Stomach (tissue), 9 donors: Measurements from ENCODE around the gene MAGI2. TPM values are rescaled to one million over a fixed set of nuclear protein-coding genes. Genes with fewer than 3 reads are reported as not detected.

Source experiments
- DNase-seq, 2 donors: peaks; one replicate each; pipeline versions ENCODE4 v3.0.0 to v3.0.0-alpha.2; 2013 to 2019
- H3K27ac ChIP-seq, 5 donors: fragments of 200-600 bp in 4 of 5; sonication (generic) in 4 of 5; one replicate each; pipeline ENCODE4 v1.5.1; 2013 to 2019; ENCODE audit warnings: mild to moderate bottlenecking in 1 of 5, moderate library complexity in 1 of 5
- H3K27me3 ChIP-seq, 3 donors: fragments of 200-600 bp; sonication (generic); one replicate each; pipeline ENCODE4 v1.5.1; 2017 to 2019; ENCODE audit warnings: mixed run types in 1 of 3
- H3K36me3 ChIP-seq, 4 donors: fragments of 200-600 bp; sonication (generic); 1 replicate in 3 of 4; 2 replicates in 1 of 4; pipeline ENCODE4 v1.5.1; 2016 to 2019
- H3K4me1 ChIP-seq, 4 donors: fragments of 200-600 bp; sonication (generic); one replicate each; pipeline ENCODE4 v1.5.1; 2016 to 2019
- H3K4me3 ChIP-seq, 4 donors: fragments of 200-600 bp; sonication (generic) in 3 of 4; one replicate each; pipeline ENCODE4 v1.5.1; 2016 to 2019; ENCODE audit warnings: mild to moderate bottlenecking in 1 of 4
- H3K9me3 ChIP-seq, 4 donors: fragments of 200-600 bp; sonication (generic); one replicate each; pipeline ENCODE4 v1.5.1; 2016 to 2019
- EP300 ChIP-seq: sonication (generic); formaldehyde crosslinking; IDR thresholded peaks from one replicate; pipeline ENCODE4 v1.6.1; 2017; ENCODE audit warnings: antibody characterized with exemption
- POLR2A ChIP-seq, 4 donors: fragments of 450-650 bp; IDR thresholded peaks; one replicate each; pipeline ENCODE4 v1.6.1; 2016; ENCODE audit warnings: antibody characterized with exemption in 4 of 4, control low read depth in 2 of 4, mild to moderate bottlenecking in 1 of 4, moderate library complexity in 1 of 4
- POLR2AphosphoS5 ChIP-seq, 3 donors: sonication (generic); formaldehyde crosslinking; IDR thresholded peaks; one replicate each; pipeline ENCODE4 v1.6.1; 2016; ENCODE audit warnings: antibody characterized with exemption in 3 of 3
- WGBS, 5 donors: extraction: QIAGEN DNeasy Blood & Tissue Kit in 3 of 5; methylation state at CpG; one replicate each; pipeline versions ENCODE4 v1.1.5 to v1.1.7; 2013 to 2018; 5-methylcytosine and 5-hydroxymethylcytosine counted together
- intact Hi-C: fragments of 100-400 bp; cut with DNase I; formaldehyde crosslinking; loops from one replicate; pipeline ENCODE4 v1.15.1; 2023; ENCODE audit warnings: low total_unique reads
- polyA plus RNA-seq, 3 donors: library from polyadenylated mRNA; stranded (reverse); fragments of 200-250 nt; gene quantifications; one replicate each; pipeline ENCODE4 v1.2.3, GENCODE V29; 2013
- total RNA-seq, 5 donors: library from RNA; depleted of rRNA; stranded (reverse); fragments of >200 nt; gene quantifications; one replicate each; pipeline versions ENCODE4 v1.1.0 to v1.2.3, GENCODE V29; 2014 to 2016
- TF ChIP-seq, protein P1 (sequence below), 7 experiments: fragments of 450-650 bp in 4 of 7; fragments of 200-600 bp in 3 of 7; sonication (generic) in 3 of 7; IDR thresholded peaks; one replicate each; pipeline ENCODE4 v1.5.1; 2016 to 2019; ENCODE audit warnings: antibody characterized with exemption in 7 of 7, control low read depth in 2 of 7, mild to moderate bottlenecking in 1 of 7
- donor health status: healthy with polysubstance abuse.
- donor health status: Bipolar disorder and iron deficiency.
- donor health status: healthy.

The MAGI2 gene
- total and polyA plus RNA-seq, 8 donors, result 0.92 to 53.9 (median 5.8) TPM

DNA sequence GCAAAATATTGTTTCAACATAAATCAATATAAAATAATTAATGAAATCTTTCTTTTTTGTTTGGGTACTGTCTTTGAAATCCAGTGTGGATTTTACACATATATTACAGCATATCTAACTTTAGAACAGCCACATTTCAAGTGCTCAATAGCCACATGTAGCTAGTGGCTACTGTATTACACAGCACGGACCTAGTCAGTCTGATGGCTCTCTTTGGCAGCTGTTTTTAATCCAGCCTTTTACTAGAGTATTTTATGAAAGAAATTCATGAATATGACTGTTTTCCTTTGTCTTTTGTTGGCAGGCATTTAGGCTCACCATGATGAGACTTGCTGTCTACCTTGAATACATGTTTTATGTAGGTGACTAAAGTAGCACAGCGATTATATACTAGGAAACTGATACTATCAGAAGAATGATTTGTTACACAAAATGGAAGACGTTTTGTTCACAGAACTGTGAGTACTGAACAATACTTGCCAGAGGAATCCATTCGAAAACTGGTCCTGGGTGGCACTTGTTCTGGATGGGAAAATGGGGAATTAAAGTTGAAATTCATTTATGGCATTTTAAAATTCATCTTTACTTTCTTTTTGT lies 1268.2 kb downstream of the MAGI2 start:
- WGBS, 5 donors, result 78 to 84% (median 82%) methylated on average over 4 of the region's 4 CpGs

DNA sequence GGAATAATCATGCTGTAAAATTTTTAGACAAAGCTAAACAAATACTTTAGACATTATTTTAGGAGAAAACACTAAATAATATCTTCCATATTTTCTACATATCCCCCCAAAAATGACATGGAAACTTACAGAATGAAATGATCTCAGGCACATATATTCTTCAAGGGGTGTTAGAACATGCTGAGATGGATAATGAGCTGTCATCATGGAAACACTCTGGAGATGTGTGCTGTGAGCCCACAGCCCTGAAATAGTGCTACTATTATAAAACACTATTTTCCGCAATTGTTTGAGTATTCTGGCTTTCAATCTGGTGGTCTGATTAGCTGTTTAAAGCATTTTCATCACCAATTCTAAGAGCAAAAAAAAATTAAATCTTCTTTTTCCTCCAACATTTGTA lies 1269.2 kb downstream of the MAGI2 start:
- 91 to 100% (median 98%) methylated on average over 1 of the region's 1 CpG for WGBS, 5 donors
- no peak for DNase-seq
- H3K27ac ChIP-seq, result no peak overlapping the region
- no peak overlapping the region for H3K4me3 ChIP-seq
- no peaks in the 10 kb centered on the region for H3K36me3 ChIP-seq
- no peaks in the 10 kb centered on the region for H3K9me3 ChIP-seq
- intact Hi-C loops, result no loop called here
- TF ChIP-seq, protein P1, sequence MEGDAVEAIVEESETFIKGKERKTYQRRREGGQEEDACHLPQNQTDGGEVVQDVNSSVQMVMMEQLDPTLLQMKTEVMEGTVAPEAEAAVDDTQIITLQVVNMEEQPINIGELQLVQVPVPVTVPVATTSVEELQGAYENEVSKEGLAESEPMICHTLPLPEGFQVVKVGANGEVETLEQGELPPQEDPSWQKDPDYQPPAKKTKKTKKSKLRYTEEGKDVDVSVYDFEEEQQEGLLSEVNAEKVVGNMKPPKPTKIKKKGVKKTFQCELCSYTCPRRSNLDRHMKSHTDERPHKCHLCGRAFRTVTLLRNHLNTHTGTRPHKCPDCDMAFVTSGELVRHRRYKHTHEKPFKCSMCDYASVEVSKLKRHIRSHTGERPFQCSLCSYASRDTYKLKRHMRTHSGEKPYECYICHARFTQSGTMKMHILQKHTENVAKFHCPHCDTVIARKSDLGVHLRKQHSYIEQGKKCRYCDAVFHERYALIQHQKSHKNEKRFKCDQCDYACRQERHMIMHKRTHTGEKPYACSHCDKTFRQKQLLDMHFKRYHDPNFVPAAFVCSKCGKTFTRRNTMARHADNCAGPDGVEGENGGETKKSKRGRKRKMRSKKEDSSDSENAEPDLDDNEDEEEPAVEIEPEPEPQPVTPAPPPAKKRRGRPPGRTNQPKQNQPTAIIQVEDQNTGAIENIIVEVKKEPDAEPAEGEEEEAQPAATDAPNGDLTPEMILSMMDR (IDR thresholded peaks at IDR 0.05), result no peak
- TF ChIP-seq POLR2A (IDR thresholded peaks at IDR 0.05) (no peak), POLR2AphosphoS5 (IDR thresholded peaks at IDR 0.05) (no peak), EP300 (no peak)
- H3K4me1 ChIP-seq, result no peaks in the 10 kb centered on the region
- H3K27me3 ChIP-seq, result peaks cover 0 to 2% (median 0%) of the 10 kb centered on the region in 3 donors

More for the DNA sequence above, 1268.2 kb downstream of the MAGI2 start:
- Histone ChIP-seq H3K4me1 (no peaks in the 10 kb centered on the region), H3K9me3 (no peaks in the 10 kb centered on the region), H3K27me3 (peaks cover 0 to 2% (median 0%) of the 10 kb centered on the region in 3 donors), H3K27ac (no peak overlapping the region), H3K36me3 (no peaks in the 10 kb centered on the region), H3K4me3 (no peak overlapping the region)
- no peak for DNase-seq
- TF ChIP-seq, protein P1 (IDR thresholded peaks at IDR 0.05), result no peak
- TF ChIP-seq POLR2AphosphoS5 (IDR thresholded peaks at IDR 0.05), result no peak
- TF ChIP-seq POLR2A (IDR thresholded peaks at IDR 0.05), result no peak
- TF ChIP-seq EP300, result no peak
- intact Hi-C loops, result no loop called here

DNA sequence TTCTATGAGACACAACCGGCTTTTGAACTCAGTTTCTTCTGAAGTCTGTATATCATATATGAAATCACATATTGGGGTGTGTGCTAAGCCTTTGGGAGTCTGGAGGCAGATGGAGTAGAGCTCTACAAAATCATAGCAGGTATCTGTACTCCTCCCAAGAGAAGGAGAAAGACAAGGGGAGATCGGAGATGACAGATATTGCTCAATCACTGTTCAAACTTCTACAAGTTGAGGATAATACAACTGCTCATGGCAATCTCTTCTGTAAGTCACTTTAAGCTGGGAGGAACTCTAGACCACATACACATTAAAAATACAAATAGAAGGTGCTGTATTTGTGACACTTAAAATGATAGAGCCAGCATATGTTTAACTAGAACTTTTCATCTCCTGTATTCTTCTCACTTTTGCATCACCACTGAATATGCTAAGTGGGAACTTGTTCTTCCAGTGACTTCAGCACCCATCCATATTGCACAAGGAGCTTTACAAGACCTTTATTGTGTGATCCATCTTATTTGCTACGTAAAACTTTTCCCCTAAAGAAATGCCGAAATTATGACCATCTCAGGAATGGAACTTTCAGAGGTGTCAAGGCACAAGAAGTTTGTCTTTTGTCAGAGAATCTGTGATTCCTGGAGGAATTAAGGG lies 1273.5 kb downstream of the MAGI2 start:
- 90 to 94% (median 93%) methylated on average over 4 of the region's 4 CpGs for WGBS, 5 donors
- Histone ChIP-seq H3K4me1 (peaks cover 0 to 11% (median 0%) of the 10 kb centered on the region in 4 donors), H3K4me3 (no peak overlapping the region), H3K36me3 (no peaks in the 10 kb centered on the region), H3K9me3 (no peaks in the 10 kb centered on the region), H3K27me3 (peaks cover 0 to 2% (median 0%) of the 10 kb centered on the region in 3 donors), H3K27ac (no peak overlapping the region)
- intact Hi-C loops, result no loop called here
- no peak for DNase-seq
- TF ChIP-seq POLR2AphosphoS5 (IDR thresholded peaks at IDR 0.05) (no peak), EP300 (no peak), POLR2A (IDR thresholded peaks at IDR 0.05) (no peak)
- TF ChIP-seq, protein P1 (IDR thresholded peaks at IDR 0.05), result no peak

DNA sequence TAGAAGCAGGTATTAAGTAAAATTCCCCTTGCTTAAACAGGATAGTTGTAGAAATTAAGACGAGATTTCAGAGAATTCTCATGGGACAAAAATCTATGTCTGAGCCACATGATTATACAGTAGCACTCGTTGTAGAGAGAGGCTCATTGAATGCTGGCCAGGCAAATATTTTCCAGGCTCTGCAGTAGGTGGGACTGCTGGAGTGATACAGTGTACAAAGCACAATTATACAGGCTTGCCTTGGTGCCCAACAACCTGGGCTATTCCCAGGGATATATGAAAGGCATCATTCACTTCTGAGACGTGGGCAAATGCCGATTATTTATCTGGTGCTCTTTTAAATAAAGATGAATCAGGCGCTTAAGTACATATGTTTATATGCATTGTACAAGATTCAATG lies 1274.3 kb downstream of the MAGI2 start:
- no peak for DNase-seq
- Histone ChIP-seq H3K36me3 (no peaks in the 10 kb centered on the region), H3K27ac (no peak overlapping the region), H3K9me3 (no peaks in the 10 kb centered on the region), H3K27me3 (peaks cover 0 to 2% (median 0%) of the 10 kb centered on the region in 3 donors), H3K4me3 (no peak overlapping the region), H3K4me1 (peaks cover 0 to 14% (median 0%) of the 10 kb centered on the region in 4 donors)
- WGBS, 5 donors, result 46 to 56% (median 53%) methylated on average over 5 of the region's 5 CpGs
- intact Hi-C loops, result no loop called here
- TF ChIP-seq EP300, result no peak
- TF ChIP-seq POLR2AphosphoS5 (IDR thresholded peaks at IDR 0.05), result no peak
- TF ChIP-seq, protein P1 (IDR thresholded peaks at IDR 0.05), result no peak
- no peak for TF ChIP-seq POLR2A (IDR thresholded peaks at IDR 0.05)
